Measurements from ENCODE around the gene WNT8A.

- TF ChIP-seq ZNF274 (IDR thresholded peaks at IDR 0.05; ENCODE audit: low read length): no peak
- TF ChIP-seq ZNF274 (tag by site-specific recombination; IDR thresholded peaks at IDR 0.05; ENCODE audit: borderline replicate concordance): no peak
- peak; percentile 56 for TF ChIP-seq ZFHX2 (tag by site-specific recombination; conservative IDR thresholded peaks at IDR 0.05)
- peak; percentile 71; the same call in 1 of the 2 replicates for TF ChIP-seq CTCF (tag by site-specific recombination; IDR thresholded peaks at IDR 0.05)
- TF ChIP-seq TSHZ1 (tag by site-specific recombination; IDR thresholded peaks at IDR 0.05; ENCODE audit: borderline replicate concordance): no peak
Measured at GRCh38 chr5:138068742-138069600, 14.9 kb upstream of the WNT8A start.
